ENCODE data around the gene IL2RG.

The IL2RG gene

GRCh38 chrX:71107762-71108360, 3.5 kb downstream of the IL2RG start:
- no peak for DNase-seq (ENCODE audit: low read depth in 2 of 2)

GRCh38 chrX:71107245-71107644, 4.1 kb downstream of the IL2RG start:
- no peak for DNase-seq (ENCODE audit: low read depth in 2 of 2)

- no peak for DNase-seq (ENCODE audit: low read depth in 2 of 2)
Measured at GRCh38 chrX:71106427-71106826, 5.0 kb downstream of the IL2RG start, which contains the start of gene CXorf65. CXorf65 (minus strand) TSS chrX:71106740; CDS start chrX:71106556, 184 bp downstream.

GRCh38 chrX:71105628-71106027, 5.7 kb downstream of the IL2RG start:
- DNase-seq (ENCODE audit: low read depth in 2 of 2), result no peak

- DNase-seq (ENCODE audit: low read depth in 2 of 2), result peak in 1 of 2 donors; percentile 39
Measured at GRCh38 chrX:71103110-71103983, 8.0 kb downstream of the IL2RG start.

GRCh38 chrX:71102292-71102691, 9.1 kb downstream of the IL2RG start:
- DNase-seq (ENCODE audit: low read depth in 2 of 2), result no peak

- no peak for DNase-seq (ENCODE audit: low read depth in 2 of 2)
Measured at GRCh38 chrX:71100581-71101505, 10.5 kb downstream of the IL2RG start.

- DNase-seq (ENCODE audit: low read depth in 2 of 2), result no peak
Measured at GRCh38 chrX:71099736-71100135, 11.6 kb downstream of the IL2RG start.

- no peak for DNase-seq (ENCODE audit: low read depth in 2 of 2)
Measured at GRCh38 chrX:71098951-71099506, 12.3 kb downstream of the IL2RG start.

GRCh38 chrX:71098302-71098701, 13.1 kb downstream of the IL2RG start:
- peak; percentile 64 to 70 for DNase-seq (ENCODE audit: low read depth in 2 of 2)

- no peak for DNase-seq (ENCODE audit: low read depth in 2 of 2)
Measured at GRCh38 chrX:71096760-71097032, 14.7 kb downstream of the IL2RG start.

GRCh38 chrX:71095981-71096759, 15.2 kb downstream of the IL2RG start:
- no peak for DNase-seq (ENCODE audit: low read depth in 2 of 2)

- DNase-seq (ENCODE audit: low read depth in 2 of 2), result peak; percentile 76 to 78
Measured at GRCh38 chrX:71095555-71095980, 15.8 kb downstream of the IL2RG start, which contains the start of gene FOXO4. FOXO4 (plus strand) TSS chrX:71095851; CDS start chrX:71096529, 678 bp downstream.

- no peak for DNase-seq (ENCODE audit: low read depth in 2 of 2)
Measured at GRCh38 chrX:71095033-71095432, 16.3 kb downstream of the IL2RG start.

GRCh38 chrX:71091263-71091662, 20.1 kb downstream of the IL2RG start:
- DNase-seq (ENCODE audit: low read depth in 2 of 2), result no peak

GRCh38 chrX:71085900-71086299, 25.5 kb downstream of the IL2RG start:
- DNase-seq (ENCODE audit: low read depth in 2 of 2), result no peak

- DNase-seq (ENCODE audit: low read depth in 2 of 2), result no peak
Measured at GRCh38 chrX:71082822-71083221, 28.6 kb downstream of the IL2RG start.

GRCh38 chrX:71082124-71082647, 29.2 kb downstream of the IL2RG start:
- DNase-seq (ENCODE audit: low read depth in 2 of 2), result no peak

- no peak for DNase-seq (ENCODE audit: low read depth in 2 of 2)
Measured at GRCh38 chrX:71081330-71082123, 29.9 kb downstream of the IL2RG start.

- no peak for DNase-seq (ENCODE audit: low read depth in 2 of 2)
Measured at GRCh38 chrX:71070531-71070930, 40.8 kb downstream of the IL2RG start.
